OCI-LY7 (cell line): ENCODE results near the gene FBXO40. TPM values are rescaled to one million over a fixed set of nuclear protein-coding genes. Genes with fewer than 3 reads are reported as not detected.

Experiments
- BruUV-seq: library from RNA; stranded (reverse); fragments of 400-500 nt; replicated peaks from 2 replicates; lab custom pipeline; 2021; lab: Mats Ljungman, UMichigan
- CTCF ChIA-PET: fragments of 300-600 bp; sonication (Branson Sonifier 250); formaldehyde crosslinking; loops from one replicate; lab custom pipeline; 2022; ENCODE audit warnings: antibody characterized with exemption; ENCODE audit not compliant: unreplicated experiment; lab: Charles Lee
- POLR2A ChIA-PET: fragments of 300-600 bp; sonication (Branson Sonifier 250); formaldehyde crosslinking; loops from one replicate; lab custom pipeline; 2022; ENCODE audit warnings: antibody characterized with exemption; lab: Charles Lee
- DNase-seq: peaks from one replicate; pipeline ENCODE4 v3.0.0-alpha.2; 2015; ENCODE audit warnings: low spot score
- H2AFZ ChIP-seq: fragments of 200-600 bp; sonication (generic), shearing (Covaris generic); 2 replicates; pipeline ENCODE4 v1.6.1; 2014; ENCODE audit warnings: mild to moderate bottlenecking, antibody characterized with exemption, low read length, moderate library complexity
- H3K27ac ChIP-seq: fragments of 200-600 bp; sonication (generic); 2 replicates; pipeline ENCODE4 v1.5.1; 2014; ENCODE audit warnings: mixed run types, low read depth, mild to moderate bottlenecking, moderate library complexity, low read length, inconsistent platforms; ENCODE audit not compliant: poor library complexity, severe bottlenecking
- H3K36me3 ChIP-seq: fragments of 200-600 bp; sonication (generic); 2 replicates; pipeline ENCODE4 v1.6.1; 2014; ENCODE audit warnings: mild to moderate bottlenecking, antibody characterized with exemption, low read length, moderate library complexity, mixed read lengths; ENCODE audit not compliant: insufficient read depth
- H3K4me1 ChIP-seq: fragments of 200-600 bp; sonication (generic); 2 replicates; pipeline ENCODE4 v1.5.1; 2014; ENCODE audit warnings: mild to moderate bottlenecking, low read length; ENCODE audit not compliant: insufficient read depth, poor library complexity, severe bottlenecking
- H3K4me2 ChIP-seq: fragments of 200-600 bp; sonication (generic); 2 replicates; pipeline ENCODE4 v1.6.1; 2014; ENCODE audit warnings: mild to moderate bottlenecking, low read length
- H3K4me3 ChIP-seq: fragments of 200-600 bp; sonication (generic); 2 replicates; pipeline ENCODE4 v1.5.1; 2014; ENCODE audit warnings: mild to moderate bottlenecking, low read depth, low read length; ENCODE audit not compliant: poor library complexity, severe bottlenecking
- H3K79me2 ChIP-seq: fragments of 200-600 bp; sonication (generic); 2 replicates; pipeline ENCODE4 v1.6.1; 2016; ENCODE audit warnings: low read depth, mild to moderate bottlenecking, low read length, moderate library complexity, mixed read lengths; ENCODE audit not compliant: insufficient read depth
- H3K9me2 ChIP-seq: fragments of 200-600 bp; sonication (generic); 2 replicates; pipeline ENCODE4 v1.6.1; 2016; ENCODE audit warnings: mild to moderate bottlenecking, low read length, mixed read lengths; ENCODE audit not compliant: insufficient read depth
- H3K9me3 ChIP-seq: fragments of 200-600 bp; sonication (generic); 2 replicates; pipeline ENCODE4 v1.6.1; 2014; ENCODE audit warnings: mild to moderate bottlenecking, mixed run types, low read length, mixed read lengths
- H4K20me1 ChIP-seq: fragments of 200-600 bp; sonication (generic); 2 replicates; pipeline ENCODE4 v1.6.1; 2014; ENCODE audit warnings: mild to moderate bottlenecking, antibody characterized with exemption, low read length, moderate library complexity, mixed read lengths; ENCODE audit not compliant: insufficient read depth
- CTCF ChIP-seq: fragments of 200-600 bp; sonication (generic); conservative IDR thresholded peaks from 2 replicates; pipeline ENCODE4 v1.5.1; 2014; ENCODE audit warnings: mild to moderate bottlenecking, antibody characterized with exemption, low read length, moderate library complexity, mixed read lengths
- EZH2phosphoT487 ChIP-seq: fragments of 200-600 bp; sonication (generic); IDR thresholded peaks from 2 replicates; pipeline ENCODE4 v1.6.1; 2018; ENCODE audit warnings: low read depth, borderline replicate concordance, mild to moderate bottlenecking, mixed run types, antibody characterized with exemption, low read length, moderate library complexity, mixed read lengths
- intact Hi-C: fragments of 100-400 bp; cut with micrococcal nuclease; formaldehyde crosslinking; loops from one replicate; pipeline ENCODE4 v1.10.0; 2022; ENCODE audit not compliant: unreplicated experiment
- total RNA-seq, 2 experiments: library from RNA; depleted of rRNA in 1 of 2; stranded (reverse); fragments of >200 nt in 1 of 2; shearing (Covaris generic) in 1 of 2; gene quantifications; 2 replicates each; pipeline ENCODE4 v1.2.3, GENCODE V29; 2014 to 2022

Gene FBXO40
- total RNA-seq, 2 experiments from 2014 or later: not detected

DNA sequence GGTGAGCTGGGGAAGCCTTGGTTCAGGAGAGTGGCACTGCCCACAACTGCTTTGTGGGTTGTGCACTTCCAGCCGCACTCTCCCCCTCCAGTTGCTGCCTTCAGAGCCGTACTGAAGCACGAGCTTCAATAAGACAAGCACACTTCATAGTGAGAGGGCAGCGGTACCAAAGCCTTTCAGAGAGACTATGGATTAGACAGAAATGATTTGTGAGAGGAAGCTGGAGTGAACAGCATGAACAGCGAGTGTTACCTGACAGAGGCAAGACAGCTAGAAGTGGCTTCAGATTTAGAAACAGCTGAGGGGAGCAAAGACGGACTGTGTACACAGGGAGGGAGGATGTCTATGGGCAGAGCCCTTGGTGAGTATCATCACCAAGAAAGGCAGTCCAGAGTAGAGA lies 36.4 kb downstream of the FBXO40 start:
- no TSS peak for BruUV-seq
- POLR2A ChIA-PET: interaction anchor here (1.3 kb wide), 1 partner anchor 9 kb away, joined by 4 read pairs; no protein-coding TSS in a partner anchor
- TF ChIP-seq EZH2phosphoT487: no peak
- H3K4me3 ChIP-seq: no peak overlapping the region
- H4K20me1 ChIP-seq: no peaks in the 10 kb centered on the region
- H3K79me2 ChIP-seq: no peaks in the 10 kb centered on the region
- peaks cover 54% of the 10 kb centered on the region for H3K36me3 ChIP-seq
- CTCF ChIA-PET: no interaction called here
- H2AFZ ChIP-seq: no peak overlapping the region
- no peak overlapping the region for H3K27ac ChIP-seq
- H3K9me2 ChIP-seq: no peaks in the 10 kb centered on the region
- no peak overlapping the region for H3K4me2 ChIP-seq
- no peaks in the 10 kb centered on the region for H3K9me3 ChIP-seq
- no peak for DNase-seq
- intact Hi-C loops: no loop called here
- no peaks in the 10 kb centered on the region for H3K4me1 ChIP-seq

GRCh38 chr3:121630355-121630754 lies 37.2 kb downstream of the FBXO40 start:
- Histone ChIP-seq H3K79me2 (no peaks in the 10 kb centered on the region), H4K20me1 (no peaks in the 10 kb centered on the region), H3K9me2 (no peaks in the 10 kb centered on the region), H3K9me3 (no peaks in the 10 kb centered on the region), H3K27ac (no peak overlapping the region), H3K4me2 (no peak overlapping the region), H2AFZ (no peak overlapping the region), H3K4me1 (no peaks in the 10 kb centered on the region), H3K36me3 (peaks cover 61% of the 10 kb centered on the region), H3K4me3 (no peak overlapping the region)
- intact Hi-C loops: no loop called here
- TF ChIP-seq EZH2phosphoT487: no peak
- TF ChIP-seq CTCF: no peak
- DNase-seq: no peak
- ChIA-PET CTCF (interaction anchor here (0.6 kb wide), 1 partner anchor 68 kb away, joined by 3 read pairs; no protein-coding TSS in a partner anchor), POLR2A (interaction anchor here (0.6 to 1.3 kb wide), 2 partner anchors 8 to 125 kb away, joined by 3 to 4 read pairs; no protein-coding TSS in a partner anchor)
- no TSS peak for BruUV-seq

GRCh38 chr3:121637922-121638321 lies 44.7 kb downstream of the FBXO40 start:
- H3K36me3 ChIP-seq: peaks cover 92% of the 10 kb centered on the region
- no peaks in the 10 kb centered on the region for H3K4me1 ChIP-seq
- no peaks in the 10 kb centered on the region for H3K9me3 ChIP-seq
- H2AFZ ChIP-seq: no peak overlapping the region
- DNase-seq: no peak
- no peaks in the 10 kb centered on the region for H3K79me2 ChIP-seq
- TF ChIP-seq EZH2phosphoT487 (no peak), CTCF (no peak)
- no peaks in the 10 kb centered on the region for H3K9me2 ChIP-seq
- CTCF ChIA-PET: no interaction called here
- no TSS peak for BruUV-seq
- intact Hi-C loops: no loop called here
- no peaks in the 10 kb centered on the region for H4K20me1 ChIP-seq
- H3K4me2 ChIP-seq: no peak overlapping the region
- H3K27ac ChIP-seq: no peak overlapping the region
- no peak overlapping the region for H3K4me3 ChIP-seq
- POLR2A ChIA-PET: interaction anchor here (1.1 kb wide), 1 partner anchor 8 kb away, joined by 4 read pairs; no protein-coding TSS in a partner anchor
